Astrocyte (in vitro differentiated cells and primary cell): Measurements from ENCODE around the gene NELFB. TPM values are rescaled to one million over a fixed set of nuclear protein-coding genes. Genes with fewer than 3 reads are reported as not detected.
"Not testable (repeated sequence)": the region's sequence is repeated elsewhere in the genome, so short reads cannot be mapped to it uniquely, and the experiment has no call there.

ENCODE experiments used
- DNase-seq: peaks from one replicate; pipeline ENCODE4 v3.0.0-alpha.2; 2010; ENCODE audit warnings: low read depth
- FAIRE-seq: peaks from 2 replicates; lab custom pipeline; 2011; peaks lifted over from hg19 to GRCh38; lab: Jason Lieb, UNC
- H2AFZ ChIP-seq: 2 replicates; pipeline ENCODE4 v1.6.0; 2012; ENCODE audit warnings: low read depth, low read length, inconsistent platforms
- H3K27ac ChIP-seq: 2 replicates; pipeline ENCODE4 v1.5.1; 2011; ENCODE audit warnings: low read depth, low read length, inconsistent platforms
- H3K27me3 ChIP-seq: 2 replicates; pipeline ENCODE4 v1.6.0; 2011; ENCODE audit warnings: low read length, inconsistent platforms; ENCODE audit not compliant: insufficient read depth
- H3K36me3 ChIP-seq: 2 replicates; pipeline ENCODE4 v1.5.1; 2011; ENCODE audit warnings: low read length, inconsistent platforms; ENCODE audit not compliant: insufficient read depth
- H3K4me1 ChIP-seq: 2 replicates; pipeline ENCODE4 v1.5.1; 2011; ENCODE audit warnings: low read length, inconsistent platforms; ENCODE audit not compliant: insufficient read depth
- H3K4me2 ChIP-seq: 2 replicates; pipeline ENCODE4 v1.6.0; 2012; ENCODE audit warnings: low read length, inconsistent platforms
- H3K4me3 ChIP-seq: 2 replicates; pipeline ENCODE4 v1.5.1; 2011; ENCODE audit warnings: low read depth, mild to moderate bottlenecking, low read length, inconsistent platforms; ENCODE audit not compliant: insufficient read depth
- H3K79me2 ChIP-seq: 2 replicates; pipeline ENCODE4 v1.6.0; 2012; ENCODE audit warnings: mild to moderate bottlenecking, low read length, inconsistent platforms; ENCODE audit not compliant: insufficient read depth
- H3K9ac ChIP-seq: 2 replicates; pipeline ENCODE4 v1.6.0; 2012; ENCODE audit warnings: mild to moderate bottlenecking, low read length, inconsistent platforms
- H3K9me3 ChIP-seq: 2 replicates; pipeline ENCODE4 v1.5.1; 2012; ENCODE audit warnings: low read depth, mild to moderate bottlenecking, low read length, inconsistent platforms; ENCODE audit not compliant: insufficient read depth
- H4K20me1 ChIP-seq: 2 replicates; pipeline ENCODE4 v1.6.0; 2012; ENCODE audit warnings: low read length, inconsistent platforms; ENCODE audit not compliant: insufficient read depth
- H3K27ac Mint-ChIP-seq: one replicate; pipeline ENCODE4 v1.8.0; 2021; ENCODE audit warnings: mild to moderate bottlenecking, mixed read lengths; ENCODE audit not compliant: unreplicated experiment
- H3K27me3 Mint-ChIP-seq: one replicate; pipeline ENCODE4 v1.8.0; 2021; ENCODE audit warnings: low read depth, mixed read lengths; ENCODE audit not compliant: unreplicated experiment
- H3K36me3 Mint-ChIP-seq: one replicate; pipeline ENCODE4 v1.8.0; 2021; ENCODE audit warnings: low read depth, mixed read lengths; ENCODE audit not compliant: unreplicated experiment
- H3K4me1 Mint-ChIP-seq: one replicate; pipeline ENCODE4 v1.8.0; 2021; ENCODE audit warnings: low read depth, mixed read lengths; ENCODE audit not compliant: unreplicated experiment
- H3K4me3 Mint-ChIP-seq: one replicate; pipeline ENCODE4 v1.8.0; 2021; ENCODE audit warnings: mild to moderate bottlenecking, moderate library complexity, mixed read lengths; ENCODE audit not compliant: unreplicated experiment
- H3K9me3 Mint-ChIP-seq: one replicate; pipeline ENCODE4 v1.8.0; 2021; ENCODE audit warnings: mild to moderate bottlenecking, mixed read lengths; ENCODE audit not compliant: unreplicated experiment
- EZH2 ChIP-seq: IDR thresholded peaks from 2 replicates; pipeline ENCODE4 v1.6.1; 2012; ENCODE audit warnings: mild to moderate bottlenecking, low read length, inconsistent platforms; ENCODE audit not compliant: insufficient read depth
- total RNA-seq: library from RNA; stranded (reverse); gene quantifications from 2 replicates; pipeline ENCODE4 v1.2.1, GENCODE V29; 2021
- TF ChIP-seq, protein P1 (sequence below): IDR thresholded peaks from 2 replicates; pipeline ENCODE4 v1.5.1; 2011; ENCODE audit warnings: low read depth, mild to moderate bottlenecking, inconsistent platforms, low read length, moderate library complexity; ENCODE audit not compliant: insufficient read depth

The NELFB gene
- total RNA-seq, 1 donor from 2014 or later = 48.9 TPM

DNA sequence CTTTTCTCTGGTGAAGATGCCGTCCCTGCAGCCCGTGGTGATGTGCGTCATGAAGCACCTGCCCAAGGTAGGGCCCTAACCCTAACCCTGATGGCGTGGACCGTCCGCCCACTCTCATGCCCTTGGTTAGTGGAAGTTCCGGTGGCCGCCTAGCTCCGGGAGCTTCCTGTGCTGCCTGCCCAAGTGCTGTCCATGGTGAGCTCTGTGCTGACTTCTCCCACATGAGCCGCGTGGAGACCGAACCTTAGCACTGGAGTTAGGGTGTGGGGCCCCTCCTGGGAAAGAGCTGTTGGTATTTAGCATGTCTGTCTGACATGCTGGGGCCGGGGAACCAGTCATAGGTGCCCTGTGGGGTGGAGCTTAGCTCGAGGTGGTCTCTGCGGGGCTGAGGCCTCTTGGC lies 1.2 kb downstream of the NELFB start:
- Histone ChIP-seq H3K9ac (peak overlapping the region; percentile 88), H3K4me2 (peak overlapping the region; percentile 99), H3K79me2 (peaks cover 37% of the 10 kb centered on the region), H3K4me3 (peak overlapping the region; percentile 97), H3K27me3 (no peaks in the 10 kb centered on the region), H3K27ac (no peak overlapping the region), H3K36me3 (peaks cover 4% of the 10 kb centered on the region), H3K4me1 (peaks cover 22% of the 10 kb centered on the region), H3K9me3 (no peaks in the 10 kb centered on the region), H4K20me1 (peaks cover 23% of the 10 kb centered on the region), H2AFZ (no peak overlapping the region)
- Mint-ChIP-seq H3K27me3 (peaks cover 2% of the 10 kb centered on the region), H3K9me3 (no peaks in the 10 kb centered on the region), H3K27ac (peak overlapping the region; percentile 53), H3K36me3 (no peaks in the 10 kb centered on the region), H3K4me1 (peaks cover 4% of the 10 kb centered on the region), H3K4me3 (peak overlapping the region; percentile 90)
- FAIRE-seq = no peak
- DNase-seq = no peak
- TF ChIP-seq EZH2 = no peak

GRCh38 chr9:137256856-137257255 lies 1.7 kb downstream of the NELFB start:
- Histone ChIP-seq H2AFZ (no peak overlapping the region), H3K4me1 (peaks cover 22% of the 10 kb centered on the region), H3K36me3 (peaks cover 4% of the 10 kb centered on the region), H3K9me3 (no peaks in the 10 kb centered on the region), H3K27ac (no peak overlapping the region), H3K9ac (peak overlapping the region; percentile 88), H4K20me1 (peaks cover 23% of the 10 kb centered on the region), H3K27me3 (no peaks in the 10 kb centered on the region), H3K4me2 (peak overlapping the region; percentile 99), H3K4me3 (no peak overlapping the region), H3K79me2 (peaks cover 37% of the 10 kb centered on the region)
- H3K9me3 Mint-ChIP-seq = no peaks in the 10 kb centered on the region
- peaks cover 3% of the 10 kb centered on the region for H3K36me3 Mint-ChIP-seq
- peak overlapping the region; percentile 90 for H3K4me3 Mint-ChIP-seq
- peaks cover 7% of the 10 kb centered on the region for H3K4me1 Mint-ChIP-seq
- peaks cover 2% of the 10 kb centered on the region for H3K27me3 Mint-ChIP-seq
- TF ChIP-seq EZH2 = no peak
- TF ChIP-seq, protein P1, sequence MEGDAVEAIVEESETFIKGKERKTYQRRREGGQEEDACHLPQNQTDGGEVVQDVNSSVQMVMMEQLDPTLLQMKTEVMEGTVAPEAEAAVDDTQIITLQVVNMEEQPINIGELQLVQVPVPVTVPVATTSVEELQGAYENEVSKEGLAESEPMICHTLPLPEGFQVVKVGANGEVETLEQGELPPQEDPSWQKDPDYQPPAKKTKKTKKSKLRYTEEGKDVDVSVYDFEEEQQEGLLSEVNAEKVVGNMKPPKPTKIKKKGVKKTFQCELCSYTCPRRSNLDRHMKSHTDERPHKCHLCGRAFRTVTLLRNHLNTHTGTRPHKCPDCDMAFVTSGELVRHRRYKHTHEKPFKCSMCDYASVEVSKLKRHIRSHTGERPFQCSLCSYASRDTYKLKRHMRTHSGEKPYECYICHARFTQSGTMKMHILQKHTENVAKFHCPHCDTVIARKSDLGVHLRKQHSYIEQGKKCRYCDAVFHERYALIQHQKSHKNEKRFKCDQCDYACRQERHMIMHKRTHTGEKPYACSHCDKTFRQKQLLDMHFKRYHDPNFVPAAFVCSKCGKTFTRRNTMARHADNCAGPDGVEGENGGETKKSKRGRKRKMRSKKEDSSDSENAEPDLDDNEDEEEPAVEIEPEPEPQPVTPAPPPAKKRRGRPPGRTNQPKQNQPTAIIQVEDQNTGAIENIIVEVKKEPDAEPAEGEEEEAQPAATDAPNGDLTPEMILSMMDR = no peak
- no peak for FAIRE-seq
- H3K27ac Mint-ChIP-seq = no peak overlapping the region
- DNase-seq = no peak

DNA sequence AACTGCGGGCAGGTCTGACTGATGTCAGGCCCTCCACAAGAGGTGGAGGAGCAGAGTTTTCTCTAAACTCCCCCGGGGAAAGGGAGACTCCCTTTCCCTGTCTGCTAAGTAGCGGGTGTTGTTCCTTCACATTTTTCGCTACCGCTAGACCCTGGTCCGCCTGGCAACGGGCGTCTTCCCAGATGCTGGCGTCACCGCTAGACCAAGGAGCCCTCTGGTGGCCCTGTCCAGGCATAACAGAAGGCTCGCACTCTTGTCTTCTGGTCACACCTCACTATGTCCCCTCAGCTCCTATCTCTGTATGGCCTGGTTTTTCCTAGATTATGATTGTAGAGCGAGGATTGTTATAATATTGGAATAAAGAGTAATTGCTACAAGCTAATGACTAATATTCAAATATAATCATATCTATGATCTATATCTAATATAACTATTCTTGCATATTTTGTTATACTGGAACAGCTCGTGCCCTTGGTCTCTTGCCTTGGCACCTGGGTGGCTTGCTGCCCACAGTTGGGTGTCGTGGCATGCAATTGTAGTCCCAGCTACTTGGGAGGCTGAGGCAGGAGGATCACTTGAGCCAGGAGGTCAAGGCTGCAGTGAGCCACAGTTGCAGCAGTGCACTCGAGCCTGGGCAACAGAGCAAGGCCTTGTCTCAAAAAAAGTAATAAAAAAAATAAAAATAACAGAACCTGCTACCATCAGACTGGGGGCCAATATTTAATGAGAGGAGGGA lies 7.2 kb downstream of the NELFB start:
- H3K27me3 Mint-ChIP-seq, H3K9ac ChIP-seq, H3K4me2 ChIP-seq, H3K4me3 Mint-ChIP-seq, H3K27ac ChIP-seq, H3K27me3 ChIP-seq, H3K27ac Mint-ChIP-seq, H3K4me1 ChIP-seq, FAIRE-seq, H3K36me3 ChIP-seq, H3K9me3 Mint-ChIP-seq, H3K4me3 ChIP-seq, H3K36me3 Mint-ChIP-seq, H2AFZ ChIP-seq, H3K9me3 ChIP-seq, H3K4me1 Mint-ChIP-seq: not testable (repeated sequence)
- peaks cover 15% of the 10 kb centered on the region for H4K20me1 ChIP-seq
- DNase-seq = peak; percentile 39
- H3K79me2 ChIP-seq = peaks cover 28% of the 10 kb centered on the region
- TF ChIP-seq, protein P1 = peak; percentile 33
